ENCODE measurements around the gene METAP1D. TPM values are rescaled to one million over a fixed set of nuclear protein-coding genes. Genes with fewer than 3 reads are reported as not detected.
"Not testable (repeated sequence)": the region's sequence is repeated elsewhere in the genome, so short reads cannot be mapped to it uniquely, and the experiment has no call there.

The METAP1D gene
- total RNA-seq, 1 experiment from 2014 or later = 9.5 TPM

DNA sequence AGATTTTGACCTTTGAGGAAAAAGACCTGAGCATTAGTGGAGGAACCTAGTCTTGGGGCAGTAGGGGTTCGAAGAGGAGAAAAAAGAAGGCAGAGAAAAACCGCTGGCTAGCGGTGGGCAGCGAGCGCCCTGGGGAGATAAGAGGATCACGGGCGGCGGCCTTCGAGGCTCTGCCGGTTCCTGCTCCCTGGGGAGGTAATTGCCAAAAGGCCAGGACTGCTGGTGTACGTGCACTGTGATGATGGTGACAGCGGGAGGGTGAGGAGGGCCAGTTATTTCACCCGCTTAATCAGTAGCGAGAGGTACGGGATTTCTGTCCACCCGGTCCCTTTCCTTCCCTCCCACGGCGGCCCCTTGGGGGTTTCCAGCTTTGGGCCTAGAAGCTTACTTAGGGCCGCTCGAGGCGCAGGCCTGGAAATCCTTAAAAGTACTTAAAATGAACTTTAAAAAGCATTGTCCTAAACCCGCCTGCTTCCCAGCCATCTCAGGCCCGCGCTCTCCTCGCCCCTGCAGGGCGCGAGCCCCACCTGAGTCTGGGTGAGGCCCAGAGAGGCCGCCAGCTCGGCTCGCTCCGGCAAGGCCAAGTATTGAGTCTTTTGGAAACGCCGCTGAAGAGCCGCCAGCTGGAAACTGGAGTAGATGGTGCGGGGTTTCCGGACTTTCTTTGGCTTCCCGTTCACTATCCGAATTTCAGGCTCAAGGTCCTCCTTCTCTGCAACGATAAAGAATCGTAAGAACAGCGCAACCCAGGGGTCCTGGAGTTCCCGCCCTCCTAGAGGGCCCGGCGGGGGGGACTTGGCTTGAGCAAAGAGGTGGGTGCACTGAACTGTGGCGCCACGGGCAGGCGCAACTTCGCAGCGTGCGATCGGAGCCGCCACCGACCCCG lies 101.4 kb downstream of the METAP1D start:
- no peak for DNase-seq (ENCODE audit: low read depth)

DNA sequence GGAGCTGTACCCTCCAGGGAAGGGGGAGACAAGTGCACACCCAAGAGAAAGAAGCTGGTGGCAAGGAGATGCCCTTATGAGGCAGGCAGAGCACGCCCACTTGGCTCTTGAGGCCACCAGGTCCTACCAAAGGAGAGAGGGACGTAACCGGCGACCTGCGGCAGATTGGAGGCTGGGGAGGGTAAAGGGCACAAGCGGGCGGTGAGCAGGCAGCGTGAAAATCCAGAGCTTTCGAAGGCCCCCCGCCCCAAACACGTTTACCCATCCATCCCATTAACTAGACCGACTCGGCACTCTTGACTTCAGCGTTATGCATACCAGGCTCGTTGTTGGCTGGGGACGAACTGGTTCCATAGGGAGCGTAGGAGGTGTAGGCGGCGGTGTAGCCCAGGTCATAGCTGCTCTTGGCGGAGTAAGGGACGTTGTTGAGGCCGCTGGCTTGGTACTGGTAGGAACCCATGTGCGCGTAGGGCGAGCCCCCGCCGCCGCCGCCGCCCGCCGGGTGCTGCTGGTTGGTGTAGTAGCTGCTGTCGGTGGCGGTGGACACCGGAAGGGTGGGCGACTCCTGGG lies 102.2 kb downstream of the METAP1D start:
- no peak for DNase-seq (ENCODE audit: low read depth)

GRCh38 chr2:172102391-172103359 lies 102.9 kb downstream of the METAP1D start, which contains the start of gene DLX2:
Gene DLX2 (minus strand): TSS chr2:172102900. CDS start chr2:172102538, 362 bp downstream.
- peak; percentile 94 for DNase-seq (ENCODE audit: low read depth)

DNA sequence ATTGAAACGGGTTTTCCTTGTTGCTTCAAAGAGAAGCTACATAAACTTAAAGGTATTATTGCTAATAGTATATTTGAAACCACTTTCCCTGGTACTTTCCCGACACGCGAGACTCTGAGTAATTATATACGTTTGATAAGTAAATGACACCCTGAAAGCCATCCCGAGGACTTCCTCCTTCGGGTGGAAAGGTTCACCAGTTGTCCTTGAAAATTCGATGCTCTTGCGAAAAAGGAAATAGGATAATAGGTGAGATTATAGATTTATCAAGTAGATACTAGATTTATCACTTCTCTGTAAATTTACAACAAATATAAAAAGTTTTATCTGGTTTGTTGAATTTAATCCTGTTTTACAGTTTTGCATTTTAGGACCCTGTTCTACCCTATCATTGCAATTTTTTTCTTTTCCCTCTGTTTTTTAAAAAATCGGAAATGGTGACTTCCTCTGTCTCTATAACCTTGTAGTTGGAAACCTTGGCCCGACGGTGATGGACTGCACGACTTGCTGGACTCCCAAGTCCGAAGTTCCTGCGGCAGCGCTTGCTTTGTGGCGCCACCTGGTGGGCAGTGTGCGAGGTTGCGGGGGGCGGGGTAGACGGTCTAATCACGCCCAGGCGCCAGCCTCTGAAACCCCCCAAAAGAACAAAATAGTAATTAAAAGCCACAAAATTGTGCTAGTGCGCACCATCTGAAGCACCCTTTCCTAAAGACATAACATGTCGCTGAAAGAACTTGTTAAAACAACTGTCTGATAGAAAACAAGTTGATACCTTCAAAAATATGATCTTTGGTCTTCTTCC lies 103.9 kb downstream of the METAP1D start:
- DNase-seq (ENCODE audit: low read depth) = peak; percentile 80

- no peak for DNase-seq (ENCODE audit: low read depth)
These were observed 105.8 kb downstream of the METAP1D start for GRCh38 chr2:172105471-172106107.

GRCh38 chr2:172106108-172106961 lies 106.6 kb downstream of the METAP1D start:
- DNase-seq (ENCODE audit: low read depth) = peak; percentile 19

- no peak for DNase-seq (ENCODE audit: low read depth)
These were observed 108.2 kb downstream of the METAP1D start for GRCh38 chr2:172107690-172108586.

DNA sequence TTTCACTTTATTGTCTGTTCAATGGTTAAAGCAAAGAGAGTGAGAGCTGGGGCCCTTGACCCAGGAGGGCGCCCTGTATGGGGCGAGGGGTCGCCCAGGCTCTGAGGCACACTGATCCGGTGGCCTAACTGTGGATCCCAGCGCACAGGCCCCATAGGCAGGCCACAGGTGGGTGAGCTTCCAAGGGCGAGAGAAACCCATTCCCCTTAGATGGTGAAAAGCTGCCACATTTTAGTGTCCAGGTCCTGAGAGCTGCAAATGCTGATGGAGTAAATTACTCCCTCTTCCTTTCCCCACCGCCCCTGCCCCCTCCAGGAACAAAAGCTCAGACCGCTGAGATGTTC lies 108.8 kb downstream of the METAP1D start:
- DNase-seq (ENCODE audit: low read depth) = no peak

GRCh38 chr2:172109256-172109987 lies 109.7 kb downstream of the METAP1D start:
- DNase-seq (ENCODE audit: low read depth) = no peak

DNA sequence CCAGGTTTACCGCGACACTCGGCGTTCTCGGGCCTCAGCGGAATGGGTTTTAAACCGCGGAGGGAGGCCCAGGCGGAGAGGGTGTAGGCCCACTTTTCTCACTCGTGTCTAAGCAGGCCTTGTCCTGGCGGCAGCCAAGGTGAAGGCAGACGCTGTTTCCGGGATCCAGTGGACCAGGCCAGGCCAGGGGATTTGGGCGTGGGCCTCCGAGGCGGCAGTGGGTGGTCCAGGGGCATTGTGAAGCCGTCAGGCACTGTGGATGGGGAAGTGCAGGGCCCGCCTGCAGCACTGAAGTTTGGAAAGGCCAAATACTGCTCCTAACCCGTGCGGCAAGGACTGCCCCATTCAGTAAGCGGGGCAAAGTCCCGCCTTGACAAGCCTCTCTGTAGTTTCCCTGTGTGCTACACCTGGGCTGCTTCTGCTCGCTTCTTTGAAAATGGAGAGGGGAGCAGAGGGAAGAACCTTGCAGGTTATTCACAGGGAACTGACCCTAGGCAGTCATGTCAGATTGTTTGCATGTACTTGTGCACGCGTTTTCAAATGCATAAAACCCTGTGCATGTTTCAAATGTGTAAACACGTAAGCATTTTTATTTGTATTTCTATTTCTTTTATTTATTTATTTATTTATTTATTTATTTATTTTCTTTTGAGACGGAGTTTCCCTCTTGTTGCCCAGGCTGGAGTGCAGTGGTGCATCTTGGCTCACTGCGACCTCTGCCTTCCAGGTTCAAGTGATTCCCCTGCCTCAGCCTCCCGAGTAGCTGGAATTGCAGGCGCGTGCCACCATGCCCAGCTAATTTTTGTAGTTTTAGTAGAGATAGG lies 110.4 kb downstream of the METAP1D start:
- DNase-seq (ENCODE audit: low read depth) = no peak

DNA sequence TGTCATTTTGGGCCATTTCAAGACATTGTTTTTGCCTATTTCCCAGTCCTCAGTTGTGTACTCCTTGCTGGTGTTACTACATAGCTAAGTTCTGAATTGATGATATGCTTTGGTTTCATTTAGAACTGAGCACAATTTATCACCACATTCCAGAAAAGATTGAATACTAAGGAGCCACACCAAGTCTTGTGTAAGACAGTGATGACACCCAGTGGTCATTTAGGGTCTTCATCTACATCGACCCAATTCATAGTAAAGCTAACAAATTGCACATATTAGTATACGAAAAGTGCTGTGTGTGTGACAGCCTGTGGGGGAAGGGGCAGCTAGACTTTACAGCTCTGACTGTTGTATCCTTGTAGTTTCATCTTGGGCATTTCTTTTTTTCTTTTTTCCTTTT lies 113.9 kb downstream of the METAP1D start:
- DNase-seq (ENCODE audit: low read depth) = peak; percentile 56

DNA sequence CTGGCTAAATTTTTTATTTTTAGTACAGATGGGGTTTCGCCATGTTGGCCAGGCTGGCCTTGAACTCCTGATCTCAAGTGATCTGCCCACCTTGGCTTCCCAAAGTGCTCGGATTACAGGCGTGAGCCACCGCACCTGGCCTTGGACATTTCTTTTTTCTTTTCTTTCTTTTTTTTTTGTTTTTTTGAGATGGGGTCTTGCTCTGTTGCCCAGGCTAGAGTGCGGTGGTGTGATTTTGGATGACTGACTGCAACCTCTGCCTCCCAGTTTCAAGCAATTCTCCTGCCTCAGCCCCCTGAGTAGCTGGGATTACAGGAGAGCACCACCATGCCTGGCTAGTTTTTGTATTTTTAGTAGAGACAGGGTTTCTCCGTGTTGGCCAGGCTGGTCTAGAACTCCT lies 114.4 kb downstream of the METAP1D start:
- not testable (repeated sequence) for DNase-seq (ENCODE audit: low read depth)

DNA sequence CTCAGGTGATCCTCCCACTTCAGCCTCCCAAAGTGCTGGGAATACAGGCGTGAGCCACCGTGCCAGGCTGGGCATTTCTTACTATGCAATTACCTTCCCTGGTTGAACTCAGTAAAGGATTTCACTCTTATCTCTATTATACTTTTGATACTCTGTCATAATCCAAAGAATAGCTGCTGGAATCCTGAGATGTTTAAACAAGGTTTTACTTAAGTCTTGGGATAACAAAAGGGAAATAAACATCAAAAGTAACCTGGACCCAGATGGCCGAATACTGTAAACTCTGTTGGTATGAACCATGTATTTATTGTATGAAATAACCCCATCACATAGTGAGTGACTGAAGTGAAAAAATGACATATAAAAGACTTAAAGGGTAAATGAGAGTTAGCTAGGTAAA lies 114.8 kb downstream of the METAP1D start:
- no peak for DNase-seq (ENCODE audit: low read depth)

DNA sequence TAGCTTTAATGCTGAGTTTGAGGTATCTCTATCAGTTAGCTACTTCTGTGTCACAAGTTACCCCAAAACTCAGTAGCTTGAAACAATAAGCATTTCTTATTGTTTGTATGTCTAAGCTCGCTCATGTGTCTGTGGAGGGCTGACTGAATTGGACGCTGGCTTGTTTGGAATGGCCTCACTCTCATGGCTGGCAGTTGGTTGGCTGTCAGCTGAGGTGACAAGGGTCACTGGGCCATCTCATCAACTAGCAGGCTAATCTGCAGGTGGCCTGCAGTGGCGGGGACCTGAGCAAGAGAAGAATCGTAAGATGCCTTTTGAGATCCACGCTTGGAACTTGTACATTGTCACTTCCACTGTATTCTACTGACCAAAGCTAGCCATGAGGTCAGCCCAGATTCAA lies 116.4 kb downstream of the METAP1D start:
- DNase-seq (ENCODE audit: low read depth) = no peak

DNA sequence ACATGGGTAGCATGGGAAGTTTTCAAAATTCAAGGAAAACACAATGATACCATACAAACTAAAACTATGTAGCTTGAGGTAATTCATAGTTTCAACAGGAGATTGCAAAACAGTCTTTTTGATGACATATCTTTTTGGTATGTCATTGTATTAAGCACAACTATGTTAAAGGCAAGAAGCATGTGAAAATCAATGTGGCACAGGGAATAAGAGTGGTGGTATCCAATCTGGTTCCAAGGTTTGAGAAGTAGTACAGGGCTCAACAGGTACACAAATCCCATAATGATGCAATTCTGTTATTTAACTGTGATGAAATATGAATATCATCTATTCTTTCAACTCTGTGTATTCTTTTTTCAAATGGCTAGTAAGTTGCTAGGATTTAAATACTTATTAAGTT lies 119.3 kb downstream of the METAP1D start:
- DNase-seq (ENCODE audit: low read depth) = peak; percentile 81

DNA sequence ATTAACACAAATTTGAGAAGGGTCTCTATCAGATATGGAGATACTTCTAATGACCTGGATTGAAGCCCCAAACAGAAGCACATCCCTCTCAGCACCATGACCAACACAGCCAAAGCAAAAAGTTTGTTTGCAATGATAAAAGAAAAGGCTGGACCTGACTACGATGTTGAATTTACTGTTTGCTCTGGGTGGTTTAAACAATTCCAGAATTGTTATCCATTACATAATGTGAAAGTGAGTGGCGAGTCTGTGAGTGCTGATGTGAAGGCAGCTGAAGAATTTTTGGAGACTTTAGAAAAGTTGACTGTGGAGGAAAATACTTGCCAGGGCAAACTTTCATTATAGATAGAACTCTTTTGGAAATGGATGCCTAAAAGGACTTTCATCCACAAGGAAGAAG lies 120.4 kb downstream of the METAP1D start:
- DNase-seq (ENCODE audit: low read depth) = no peak

- DNase-seq (ENCODE audit: low read depth) = no peak
These were observed 128.7 kb downstream of the METAP1D start for GRCh38 chr2:172128484-172128883.
